GM23338 (cell line): Measurements from ENCODE around the gene ANKRD11.

Experiments
- CREB1 ChIP-seq: fragments of 250-450 bp; sonication (Bioruptor Pico); IDR thresholded peaks from 2 replicates; pipeline ENCODE4 v1.5.0; 2020; ENCODE audit warnings: low read depth, mild to moderate bottlenecking, moderate library complexity
- CTCF ChIP-seq, 2 experiments: fragments of 200-600 bp in 1 of 2; sonication (generic) in 1 of 2; conservative IDR thresholded peaks; 2 replicates each; pipeline versions ENCODE4 v1.5.1 to v1.6.1; 2016 to 2017; ENCODE audit warnings: antibody characterized with exemption in 2 of 2, low read depth in 2 of 2, mild to moderate bottlenecking in 2 of 2, moderate library complexity in 1 of 2
- EZH2 ChIP-seq: fragments of 200-600 bp; sonication (generic); IDR thresholded peaks from one replicate; pipeline ENCODE4 v1.8.0; 2017; ENCODE audit warnings: antibody characterized with exemption, mild to moderate bottlenecking, low read depth; ENCODE audit not compliant: unreplicated experiment
- EZH2phosphoT487 ChIP-seq: fragments of 200-600 bp; sonication (generic); IDR thresholded peaks from one replicate; pipeline ENCODE4 v1.8.1; 2018; ENCODE audit warnings: antibody characterized with exemption; ENCODE audit not compliant: unreplicated experiment
- JUNB ChIP-seq: IDR thresholded peaks from one replicate; pipeline ENCODE4 v1.6.1; 2016; ENCODE audit warnings: antibody characterized with exemption; ENCODE audit not compliant: unreplicated experiment
- NANOG ChIP-seq: IDR thresholded peaks from 2 replicates; pipeline ENCODE4 v1.6.1; 2016; ENCODE audit warnings: antibody characterized with exemption, borderline replicate concordance
- POLR2AphosphoS5 ChIP-seq: IDR thresholded peaks from 2 replicates; pipeline ENCODE4 v1.6.1; 2016; ENCODE audit warnings: antibody characterized with exemption, low read depth
- REST ChIP-seq: IDR thresholded peaks from one replicate; pipeline ENCODE4 v1.6.1; 2018; ENCODE audit warnings: antibody characterized with exemption; ENCODE audit not compliant: unreplicated experiment
- STAT1 ChIP-seq: IDR thresholded peaks from one replicate; pipeline ENCODE4 v1.6.1; 2016; ENCODE audit warnings: antibody characterized with exemption; ENCODE audit not compliant: unreplicated experiment
- ZNF114 ChIP-seq: fragments of 250-450 bp; sonication (Bioruptor Pico); IDR thresholded peaks from 2 replicates; pipeline ENCODE4 v1.5.0; 2020; ENCODE audit warnings: mild to moderate bottlenecking, moderate library complexity
- ZNF331 ChIP-seq: fragments of 250-450 bp; sonication (Bioruptor Pico); IDR thresholded peaks from 2 replicates; pipeline ENCODE4 v1.5.0; 2020; ENCODE audit warnings: low read depth, mild to moderate bottlenecking, moderate library complexity

GRCh38 chr16:89371968-89372634 is 118.3 kb downstream of the ANKRD11 start:
- TF ChIP-seq CTCF (conservative IDR thresholded peaks at IDR 0.05; ENCODE audit: low read depth in 2 of 2) (no peak), POLR2AphosphoS5 (no peak), EZH2 (no peak), EZH2phosphoT487 (no peak), CREB1 (CRISPR knock-in tag) (no peak), JUNB (no peak), REST (no peak), ZNF331 (CRISPR knock-in tag) (no peak), STAT1 (no peak), NANOG (no peak), ZNF114 (CRISPR knock-in tag) (no peak)
